ENCODE results near the gene FCN3.

Gene FCN3

DNA sequence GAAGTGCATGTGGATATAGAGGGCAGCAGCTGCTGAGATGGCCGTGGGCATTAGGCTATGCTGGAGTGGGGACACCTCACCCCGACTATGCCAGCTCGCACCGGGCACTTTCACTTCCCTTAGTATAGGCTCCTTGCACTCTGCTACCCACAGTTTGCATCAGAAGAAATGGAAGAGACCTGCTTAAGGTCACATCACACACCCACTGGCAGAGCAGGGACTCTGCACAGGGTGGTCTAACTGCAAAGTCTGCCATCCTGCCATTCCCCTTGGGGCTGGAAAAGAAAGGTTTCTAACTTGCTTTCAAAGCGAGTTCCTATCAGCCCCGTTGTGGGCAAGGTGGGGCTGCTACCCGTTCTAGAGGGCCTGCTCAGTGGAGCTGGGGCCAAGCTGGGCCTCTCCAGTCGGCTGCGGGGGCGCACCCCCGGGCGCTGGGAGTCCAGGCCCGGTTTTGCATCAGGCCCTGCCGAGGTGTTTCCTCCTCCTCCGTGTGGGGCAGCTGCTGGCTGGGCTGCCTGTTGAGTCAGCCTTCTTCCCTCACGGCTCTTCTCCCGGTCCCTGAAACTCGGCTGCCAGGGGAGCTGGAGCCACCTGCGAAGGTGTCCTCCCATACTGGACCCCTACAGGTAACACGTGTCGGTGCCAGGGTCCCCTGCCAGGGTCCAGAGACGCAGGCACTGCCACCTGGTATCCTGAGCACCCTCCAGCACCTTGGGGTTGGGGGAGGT is 32.9 kb downstream of the FCN3 start, which contains the start of gene SYTL1:
Gene SYTL1, plus strand, starts transcription at position 498 of the 728 bp plus-strand sequence. CDS start 3,313 bp downstream, outside the sequence.
- DNase-seq (ENCODE audit: low spot score), result peak; percentile 30

GRCh38 chr1:27339213-27339612 is 35.4 kb downstream of the FCN3 start:
- DNase-seq (ENCODE audit: low spot score), result no peak

DNA sequence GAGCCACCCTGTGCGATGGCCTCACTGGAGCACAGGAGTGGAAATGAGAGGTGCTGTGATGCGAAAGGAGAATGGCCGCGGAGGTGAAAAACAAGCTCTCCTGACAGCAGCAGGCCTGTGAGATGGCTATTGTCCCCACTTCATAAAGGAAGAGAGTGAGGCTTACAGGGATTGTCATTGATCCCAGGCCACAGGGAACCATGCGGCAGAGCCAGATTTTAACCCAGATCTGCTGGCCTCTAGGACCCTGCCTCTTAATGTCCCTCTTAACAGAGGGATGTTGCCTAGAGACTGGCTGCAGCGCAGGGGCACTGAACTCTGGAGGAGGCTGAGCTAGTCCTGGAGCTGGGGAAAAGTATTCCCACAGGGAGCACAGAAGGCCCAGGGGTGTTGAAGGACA is 35.9 kb downstream of the FCN3 start:
- no peak for DNase-seq (ENCODE audit: low spot score)

DNA sequence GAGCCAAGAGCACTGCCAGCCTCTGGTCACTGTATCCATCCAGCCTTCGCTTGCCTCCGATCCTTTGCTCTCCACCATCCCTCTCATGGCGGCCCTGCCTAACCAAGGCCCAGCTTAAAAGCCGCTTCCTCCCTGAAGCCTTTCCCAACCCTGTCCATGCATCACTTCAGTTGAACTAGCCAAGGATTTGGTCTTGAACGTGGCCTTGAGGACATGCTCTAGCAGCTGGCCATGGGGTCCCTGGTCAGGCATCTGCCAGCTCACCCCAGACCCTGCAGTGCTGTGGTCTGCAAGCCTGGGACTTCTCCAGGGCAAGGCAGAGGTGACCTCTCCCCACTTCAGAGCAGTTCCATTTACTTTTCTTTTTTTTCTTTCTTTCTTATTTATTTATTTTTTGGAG is 37.9 kb downstream of the FCN3 start:
- DNase-seq (ENCODE audit: low spot score), result no peak

GRCh38 chr1:27335506-27336422 is 38.9 kb downstream of the FCN3 start:
- DNase-seq (ENCODE audit: low spot score), result no peak

- DNase-seq (ENCODE audit: low spot score), result no peak
Measured at GRCh38 chr1:27333717-27334279, 40.8 kb downstream of the FCN3 start.

DNA sequence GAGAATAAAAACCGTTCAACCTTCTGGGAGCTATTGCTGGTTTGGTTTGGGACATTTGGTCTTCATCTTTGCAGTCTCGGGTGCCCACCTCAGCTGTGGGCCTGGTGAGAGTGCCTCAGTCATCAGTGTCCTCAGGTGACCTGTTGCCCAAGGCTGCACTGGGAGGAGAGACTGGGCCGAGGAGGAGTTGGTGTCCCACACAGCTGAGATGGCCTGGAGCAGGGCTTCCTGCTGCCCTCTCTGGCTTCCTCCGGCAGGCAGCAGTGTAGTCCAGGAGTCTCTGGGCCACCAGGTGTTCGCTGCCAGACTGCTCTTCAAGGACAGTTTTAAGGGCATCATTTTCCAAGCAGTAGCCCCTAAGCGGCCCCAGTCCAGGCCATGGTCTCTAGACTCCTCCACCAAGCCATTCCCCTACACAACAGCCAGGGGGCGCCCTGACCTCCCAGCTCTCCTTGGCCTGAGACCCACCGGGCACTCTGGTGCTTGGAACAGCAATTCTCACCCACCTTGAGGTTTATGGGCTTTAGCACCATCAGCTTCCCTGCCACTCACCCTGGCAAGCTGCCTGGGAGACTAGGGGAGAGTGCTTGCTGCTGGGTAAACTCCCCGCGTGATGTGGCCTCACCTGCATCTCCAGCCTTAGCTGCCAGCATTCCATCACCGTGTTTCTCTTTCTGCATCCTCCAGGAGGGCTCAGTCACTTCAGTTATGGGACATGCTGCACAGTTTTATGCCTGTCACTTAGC is 41.9 kb downstream of the FCN3 start:
- DNase-seq (ENCODE audit: low spot score), result peak; percentile 40

- DNase-seq (ENCODE audit: low spot score), result no peak
Measured at GRCh38 chr1:27331922-27332321, 42.7 kb downstream of the FCN3 start.

GRCh38 chr1:27331426-27331825 is 43.2 kb downstream of the FCN3 start:
- DNase-seq (ENCODE audit: low spot score), result no peak

GRCh38 chr1:27330786-27331185 is 43.8 kb downstream of the FCN3 start:
- no peak for DNase-seq (ENCODE audit: low spot score)

DNA sequence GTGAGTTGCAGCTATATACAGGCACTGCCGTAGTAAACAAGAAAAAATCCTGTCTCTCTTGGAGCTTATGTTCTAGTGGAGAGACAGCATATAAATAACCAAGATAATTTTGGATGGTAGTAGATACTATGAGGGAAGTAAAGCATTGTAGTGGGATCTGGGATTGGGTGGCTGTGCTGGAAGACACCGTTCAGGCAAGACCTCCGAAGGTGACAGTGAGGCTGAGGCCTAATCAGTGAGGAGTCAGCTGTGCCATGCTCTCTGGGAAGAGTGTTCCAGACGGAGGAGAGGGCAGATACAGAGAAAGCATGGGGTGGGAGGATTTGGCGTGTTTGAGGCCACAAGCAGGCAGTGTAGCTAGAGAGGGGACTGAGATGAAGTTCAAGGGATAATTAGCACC is 46.7 kb downstream of the FCN3 start:
- no peak for DNase-seq (ENCODE audit: low spot score)

GRCh38 chr1:27325286-27325685 is 49.3 kb downstream of the FCN3 start:
- no peak for DNase-seq (ENCODE audit: low spot score)

GRCh38 chr1:27322569-27323240 is 51.9 kb downstream of the FCN3 start:
- no peak for DNase-seq (ENCODE audit: low spot score)

DNA sequence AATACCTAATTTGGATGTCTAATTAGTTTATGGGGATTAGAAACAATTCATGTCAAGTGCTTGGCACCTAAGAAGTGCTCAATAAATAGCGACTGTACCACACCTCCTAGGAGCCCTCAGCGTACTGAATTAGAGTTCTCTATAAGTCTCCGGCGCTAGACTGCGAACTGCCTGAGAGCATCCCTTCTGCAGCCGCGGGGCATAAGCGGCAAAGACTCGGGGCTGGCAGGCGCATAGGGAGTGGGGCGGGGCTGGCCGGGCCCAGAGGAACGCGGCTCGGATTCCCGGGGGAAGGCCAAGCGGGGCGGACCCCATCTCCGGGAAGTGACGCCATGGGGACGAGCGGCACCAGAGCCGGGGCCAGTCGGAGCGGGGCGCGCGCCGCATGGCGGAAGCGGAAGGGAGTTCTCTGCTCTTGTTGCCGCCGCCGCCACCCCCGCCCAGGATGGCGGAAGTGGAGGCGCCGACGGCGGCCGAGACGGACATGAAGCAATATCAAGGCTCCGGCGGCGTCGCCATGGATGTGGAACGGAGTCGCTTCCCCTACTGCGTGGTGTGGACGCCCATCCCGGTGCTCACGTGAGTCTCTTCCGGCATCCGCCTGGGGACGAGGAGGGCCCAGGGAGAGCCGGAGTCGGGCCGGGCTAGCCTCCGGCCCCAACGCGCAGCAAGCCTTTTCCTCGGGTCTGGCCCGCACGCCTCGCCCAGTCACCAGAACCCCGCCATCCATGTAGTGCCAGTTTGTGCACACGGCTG is 52.6 kb downstream of the FCN3 start, which contains the start of gene TMEM222:
Gene TMEM222, plus strand, starts transcription at position 351 of the 756 bp plus-strand sequence. Its CDS starts 35 bp downstream, at position 386.
- DNase-seq (ENCODE audit: low spot score), result peak; percentile 98

Measured in COLO829 (cell line).